HepG2 (cell line): Measurements from ENCODE around the gene SLC2A6. TPM values are rescaled to one million over a fixed set of nuclear protein-coding genes. Genes with fewer than 3 reads are reported as not detected.

Experiments
- ATAC-seq: fragments of 200-7000 bp; cut with Tn5 transposase; 3 replicates; pipeline ENCODE4 v1.9.1; 2020; ENCODE audit warnings: mild to moderate bottlenecking, moderate library complexity
- BruUV-seq: library from RNA; stranded (reverse); fragments of 400-500 nt; replicated peaks from 2 replicates; lab custom pipeline; 2021; lab: Mats Ljungman, UMichigan
- CTCF ChIA-PET: fragments of 300-600 bp; formaldehyde crosslinking; extraction: SDS; loops from one replicate; lab custom pipeline; 2021; ENCODE audit warnings: low total read pairs, inconsistent platforms, low intra/inter-chr PET ratio; lab: Yijun Ruan, JAX
- POLR2A ChIA-PET: fragments of 350-600 bp; sonication (Branson Sonifier 250); formaldehyde crosslinking; loops from one replicate; lab custom pipeline; 2020; ENCODE audit warnings: antibody characterized with exemption, inconsistent platforms; lab: Yijun Ruan, JAX
- DNase-seq: peaks from one replicate; pipeline ENCODE4 v3.0.0-alpha.2; 2015; ENCODE audit warnings: low spot score
- FAIRE-seq: peaks from 3 replicates; lab custom pipeline; 2011; peaks lifted over from hg19 to GRCh38; lab: Jason Lieb, UNC
- H2AFZ ChIP-seq: one replicate; pipeline ENCODE4 v1.6.1; 2011; ENCODE audit warnings: low read length, inconsistent platforms
- H3K27ac ChIP-seq: fragments of 300-600 bp; 3 replicates; pipeline ENCODE4 v1.8.0; 2011; ENCODE audit warnings: mixed run types, mild to moderate bottlenecking, mixed read lengths, low read length, inconsistent platforms; ENCODE audit not compliant: insufficient read depth; ENCODE audit errors: extremely low read length
- H3K27me3 ChIP-seq, 2 experiments: fragments of 200-600 bp in 1 of 2; 2 replicates in 1 of 2; 3 replicates in 1 of 2; pipeline versions ENCODE4 v1.6.0 to v1.8.0; 2011; ENCODE audit warnings: low read length in 2 of 2, mild to moderate bottlenecking in 2 of 2, moderate library complexity in 2 of 2, inconsistent platforms in 1 of 2; ENCODE audit not compliant: insufficient read depth in 2 of 2, control insufficient read depth in 1 of 2
- H3K36me3 ChIP-seq, 2 experiments: fragments of 200-600 bp in 1 of 2; replicated peaks in 1 of 2; 2 replicates in 1 of 2; 3 replicates in 1 of 2; pipeline versions ENCODE4 v1.5.1 to v1.8.0; 2011; ENCODE audit warnings: low read length in 2 of 2, inconsistent platforms in 1 of 2; ENCODE audit not compliant: insufficient read depth in 2 of 2, control insufficient read depth in 1 of 2
- H3K4me1 ChIP-seq: 2 replicates; pipeline ENCODE4 v1.5.1; 2012; ENCODE audit warnings: low read length, inconsistent platforms; ENCODE audit not compliant: insufficient read depth
- H3K4me2 ChIP-seq: 2 replicates; pipeline ENCODE4 v1.6.0; 2011; ENCODE audit warnings: low read depth, low read length, inconsistent platforms
- H3K4me3 ChIP-seq, 3 experiments: fragments of 200-600 bp in 1 of 3; sonication (generic), shearing (Covaris generic) in 1 of 3; replicated peaks in 1 of 3; 2 replicates each; pipeline ENCODE4 v1.5.1; 2011 to 2016; ENCODE audit warnings: low read length in 3 of 3, inconsistent platforms in 2 of 3, low read depth in 2 of 3, mild to moderate bottlenecking in 2 of 3, control low read depth in 1 of 3, mixed read lengths in 1 of 3; ENCODE audit not compliant: insufficient read depth in 1 of 3
- H3K79me2 ChIP-seq: one replicate; pipeline ENCODE4 v1.6.1; 2011; ENCODE audit warnings: low read length, inconsistent platforms; ENCODE audit not compliant: insufficient read depth
- H3K9ac ChIP-seq: 2 replicates; pipeline ENCODE4 v1.6.0; 2011; ENCODE audit warnings: mild to moderate bottlenecking, low read depth, low read length, inconsistent platforms; ENCODE audit not compliant: insufficient read depth
- H3K9me3 ChIP-seq: 2 replicates; pipeline ENCODE4 v1.5.1; 2012; ENCODE audit warnings: mild to moderate bottlenecking, low read length
- H4K20me1 ChIP-seq: 2 replicates; pipeline ENCODE4 v1.6.0; 2011; ENCODE audit warnings: inconsistent platforms, mild to moderate bottlenecking, low read length, moderate library complexity; ENCODE audit not compliant: insufficient read depth
- HNRNPK ChIP-seq: fragments of 200-400 bp; formaldehyde crosslinking; IDR thresholded peaks from 2 replicates; pipeline ENCODE4 v1.6.1; 2018; ENCODE audit warnings: low read length, low read depth, moderate library complexity, mild to moderate bottlenecking; ENCODE audit not compliant: poor library complexity, severe bottlenecking
- HOXA9 ChIP-seq: sonication (generic); formaldehyde crosslinking; IDR thresholded peaks from 2 replicates; pipeline ENCODE4 v1.8.1; 2022; ENCODE audit warnings: missing genetic modification reagents, mild to moderate bottlenecking, moderate library complexity, borderline replicate concordance
- ONECUT2 ChIP-seq: sonication (generic); formaldehyde crosslinking; IDR thresholded peaks from 2 replicates; pipeline ENCODE4 v1.4.0; 2020; ENCODE audit warnings: missing genetic modification reagents
- PCBP1 ChIP-seq: fragments of 200-400 bp; formaldehyde crosslinking; IDR thresholded peaks from 2 replicates; pipeline ENCODE4 v1.6.1; 2017; ENCODE audit warnings: mild to moderate bottlenecking, low read depth, low read length, borderline replicate concordance
- THRA ChIP-seq: sonication (generic); formaldehyde crosslinking; IDR thresholded peaks from 2 replicates; pipeline ENCODE4 v1.4.0; 2020; ENCODE audit warnings: missing genetic modification reagents, borderline replicate concordance
- ZNF263 ChIP-seq: sonication (generic); formaldehyde crosslinking; IDR thresholded peaks from 2 replicates; pipeline ENCODE4 v1.4.0; 2020; ENCODE audit warnings: missing genetic modification reagents
- WGBS: methylation state at CpG from one replicate; pipeline ENCODE4 v1.1.6; 2017; ENCODE audit warnings: low lambda C conversion rate; 5-methylcytosine and 5-hydroxymethylcytosine counted together
- in situ Hi-C: cut with HindIII; loops from 2 replicates; pipeline ENCODE4 v1.10.0; 2017; ENCODE audit warnings: low pct_unique_long_range_greater_than_20kb; ENCODE audit not compliant: extremely low pct_ligation_motif_present
- intact Hi-C: fragments of 100-400 bp; cut with micrococcal nuclease; formaldehyde crosslinking; loops from one replicate; pipeline ENCODE4 v1.10.0; 2022; ENCODE audit not compliant: unreplicated experiment
- polyA plus RNA-seq, 8 experiments: library from polyadenylated mRNA; depleted of rRNA in 3 of 8; stranded (reverse) in 7 of 8; unstranded in 1 of 8; fragments of >200 nt; fragmentation: Illumina TruSeq in 4 of 8; extraction: Trizol in 4 of 8; gene quantifications; 2 replicates each; pipeline versions ENCODE4 v1.2.1 to v1.2.3, GENCODE V29; 2011 to 2016; ENCODE audit warnings: low read depth in 4 of 8, missing spikeins in 1 of 8, mixed read lengths in 1 of 8; ENCODE audit not compliant: insufficient read depth in 1 of 8
- total RNA-seq, 5 experiments: library from RNA; depleted of rRNA; stranded (reverse); fragments of >200 nt; fragmentation: Illumina TruSeq; extraction: Trizol; gene quantifications; 2 replicates each; pipeline ENCODE4 v1.2.3, GENCODE V29; 2016; ENCODE audit warnings: low read depth in 1 of 5

The SLC2A6 gene
- total and polyA plus RNA-seq, 2 of the 13 experiments (the other 11 are each of a cell fraction or from before 2014, with no cell fraction given) = 4.1 to 15.0 TPM

GRCh38 chr9:133490865-133491655, 12.2 kb upstream of the SLC2A6 start:
- no peak overlapping the region for H3K4me3 ChIP-seq
- H3K27ac ChIP-seq = no peak overlapping the region
- H4K20me1 ChIP-seq = no peaks in the 10 kb centered on the region
- ATAC-seq (no peak), DNase-seq (no peak), FAIRE-seq (no peak)
- H3K4me2 ChIP-seq = no peak overlapping the region
- no peaks in the 10 kb centered on the region for H3K79me2 ChIP-seq
- H3K9me3 ChIP-seq = no peaks in the 10 kb centered on the region
- no peak for TF ChIP-seq THRA (CRISPR knock-in tag)
- TF ChIP-seq PCBP1 = 0 out of 2 replicates have a peak, but pooled peaks have one; percentile 54
- no peak for TF ChIP-seq ONECUT2
- TF ChIP-seq HNRNPK = peak; percentile 34
- no peak for TF ChIP-seq HOXA9 (CRISPR knock-in tag)
- peak; percentile 45 for TF ChIP-seq ZNF263 (CRISPR knock-in tag)
- no TSS peak for BruUV-seq
- intact Hi-C loops (no loop called here), in situ Hi-C loops (no loop called here)
- no peaks in the 10 kb centered on the region for H3K36me3 ChIP-seq
- 23% methylated on average over 6 of the region's 12 CpGs for WGBS
- no peak overlapping the region for H3K9ac ChIP-seq
- H3K4me1 ChIP-seq = peaks cover 85% of the 10 kb centered on the region
- no peak overlapping the region for H2AFZ ChIP-seq
- peaks cover 14 to 73% of the 10 kb centered on the region in 2 experiments for H3K27me3 ChIP-seq
- POLR2A ChIA-PET = no interaction called here
- CTCF ChIA-PET = no interaction called here
